HepG2 (cell line): ENCODE data around the gene RNPEPL1. TPM values are rescaled to one million over a fixed set of nuclear protein-coding genes. Genes with fewer than 3 reads are reported as not detected.

Source experiments
- ATAC-seq: fragments of 200-7000 bp; cut with Tn5 transposase; 3 replicates; pipeline ENCODE4 v1.9.1; 2020; ENCODE audit warnings: mild to moderate bottlenecking, moderate library complexity
- BruUV-seq: library from RNA; stranded (reverse); fragments of 400-500 nt; replicated peaks from 2 replicates; lab custom pipeline; 2021; lab: Mats Ljungman, UMichigan
- CTCF ChIA-PET: fragments of 300-600 bp; formaldehyde crosslinking; extraction: SDS; loops from one replicate; lab custom pipeline; 2021; ENCODE audit warnings: low total read pairs, inconsistent platforms, low intra/inter-chr PET ratio; lab: Yijun Ruan, JAX
- POLR2A ChIA-PET: fragments of 350-600 bp; sonication (Branson Sonifier 250); formaldehyde crosslinking; loops from one replicate; lab custom pipeline; 2020; ENCODE audit warnings: antibody characterized with exemption, inconsistent platforms; lab: Yijun Ruan, JAX
- DNase-seq: peaks from one replicate; pipeline ENCODE4 v3.0.0-alpha.2; 2015; ENCODE audit warnings: low spot score
- FAIRE-seq: peaks from 3 replicates; lab custom pipeline; 2011; peaks lifted over from hg19 to GRCh38; lab: Jason Lieb, UNC
- H2AFZ ChIP-seq: one replicate; pipeline ENCODE4 v1.6.1; 2011; ENCODE audit warnings: low read length, inconsistent platforms
- H3K27ac ChIP-seq: fragments of 300-600 bp; 3 replicates; pipeline ENCODE4 v1.8.0; 2011; ENCODE audit warnings: mixed run types, mild to moderate bottlenecking, mixed read lengths, low read length, inconsistent platforms; ENCODE audit not compliant: insufficient read depth; ENCODE audit errors: extremely low read length
- H3K27me3 ChIP-seq, 2 experiments: fragments of 200-600 bp in 1 of 2; 2 replicates in 1 of 2; 3 replicates in 1 of 2; pipeline versions ENCODE4 v1.6.0 to v1.8.0; 2011; ENCODE audit warnings: low read length in 2 of 2, mild to moderate bottlenecking in 2 of 2, moderate library complexity in 2 of 2, inconsistent platforms in 1 of 2; ENCODE audit not compliant: insufficient read depth in 2 of 2, control insufficient read depth in 1 of 2
- H3K36me3 ChIP-seq, 2 experiments: fragments of 200-600 bp in 1 of 2; replicated peaks in 1 of 2; 2 replicates in 1 of 2; 3 replicates in 1 of 2; pipeline versions ENCODE4 v1.5.1 to v1.8.0; 2011; ENCODE audit warnings: low read length in 2 of 2, inconsistent platforms in 1 of 2; ENCODE audit not compliant: insufficient read depth in 2 of 2, control insufficient read depth in 1 of 2
- H3K4me1 ChIP-seq: 2 replicates; pipeline ENCODE4 v1.5.1; 2012; ENCODE audit warnings: low read length, inconsistent platforms; ENCODE audit not compliant: insufficient read depth
- H3K4me2 ChIP-seq: 2 replicates; pipeline ENCODE4 v1.6.0; 2011; ENCODE audit warnings: low read depth, low read length, inconsistent platforms
- H3K4me3 ChIP-seq, 3 experiments: fragments of 200-600 bp in 1 of 3; sonication (generic), shearing (Covaris generic) in 1 of 3; replicated peaks in 1 of 3; 2 replicates each; pipeline ENCODE4 v1.5.1; 2011 to 2016; ENCODE audit warnings: low read length in 3 of 3, inconsistent platforms in 2 of 3, low read depth in 2 of 3, mild to moderate bottlenecking in 2 of 3, control low read depth in 1 of 3, mixed read lengths in 1 of 3; ENCODE audit not compliant: insufficient read depth in 1 of 3
- H3K79me2 ChIP-seq: one replicate; pipeline ENCODE4 v1.6.1; 2011; ENCODE audit warnings: low read length, inconsistent platforms; ENCODE audit not compliant: insufficient read depth
- H3K9ac ChIP-seq: 2 replicates; pipeline ENCODE4 v1.6.0; 2011; ENCODE audit warnings: mild to moderate bottlenecking, low read depth, low read length, inconsistent platforms; ENCODE audit not compliant: insufficient read depth
- H3K9me3 ChIP-seq: 2 replicates; pipeline ENCODE4 v1.5.1; 2012; ENCODE audit warnings: mild to moderate bottlenecking, low read length
- H4K20me1 ChIP-seq: 2 replicates; pipeline ENCODE4 v1.6.0; 2011; ENCODE audit warnings: inconsistent platforms, mild to moderate bottlenecking, low read length, moderate library complexity; ENCODE audit not compliant: insufficient read depth
- AGO2 ChIP-seq: fragments of 200-400 bp; formaldehyde crosslinking; optimal IDR thresholded peaks from 2 replicates; pipeline ENCODE3; 2017; ENCODE audit warnings: mild to moderate bottlenecking, low read depth, low read length, moderate library complexity
- GTF3A ChIP-seq: sonication (generic); formaldehyde crosslinking; conservative IDR thresholded peaks from 2 replicates; pipeline ENCODE4 v1.4.0; 2020; ENCODE audit warnings: mild to moderate bottlenecking, missing genetic modification reagents
- HNRNPL ChIP-seq: fragments of 200-400 bp; formaldehyde crosslinking; IDR thresholded peaks from 2 replicates; pipeline ENCODE4 v1.6.1; 2017; ENCODE audit warnings: mild to moderate bottlenecking, low read depth, low read length
- RBFOX2 ChIP-seq: fragments of 200-400 bp; formaldehyde crosslinking; IDR thresholded peaks from 2 replicates; pipeline ENCODE4 v1.6.1; 2017; ENCODE audit warnings: low read depth, mild to moderate bottlenecking, low read length
- ZC3H13 ChIP-seq: sonication (generic); formaldehyde crosslinking; IDR thresholded peaks from 2 replicates; pipeline ENCODE4 v1.8.1; 2023; ENCODE audit warnings: mild to moderate bottlenecking, missing genetic modification reagents, moderate library complexity
- ZNF75D ChIP-seq: sonication (generic); formaldehyde crosslinking; IDR thresholded peaks from 2 replicates; pipeline ENCODE4 v1.8.1; 2023; ENCODE audit warnings: missing genetic modification reagents, mild to moderate bottlenecking, borderline replicate concordance
- WGBS: methylation state at CpG from one replicate; pipeline ENCODE4 v1.1.6; 2017; ENCODE audit warnings: low lambda C conversion rate; 5-methylcytosine and 5-hydroxymethylcytosine counted together
- in situ Hi-C: cut with HindIII; loops from 2 replicates; pipeline ENCODE4 v1.10.0; 2017; ENCODE audit warnings: low pct_unique_long_range_greater_than_20kb; ENCODE audit not compliant: extremely low pct_ligation_motif_present
- intact Hi-C: fragments of 100-400 bp; cut with micrococcal nuclease; formaldehyde crosslinking; loops from one replicate; pipeline ENCODE4 v1.10.0; 2022; ENCODE audit not compliant: unreplicated experiment
- polyA plus RNA-seq, 8 experiments: library from polyadenylated mRNA; depleted of rRNA in 3 of 8; stranded (reverse) in 7 of 8; unstranded in 1 of 8; fragments of >200 nt; fragmentation: Illumina TruSeq in 4 of 8; extraction: Trizol in 4 of 8; gene quantifications; 2 replicates each; pipeline versions ENCODE4 v1.2.1 to v1.2.3, GENCODE V29; 2011 to 2016; ENCODE audit warnings: low read depth in 4 of 8, missing spikeins in 1 of 8, mixed read lengths in 1 of 8; ENCODE audit not compliant: insufficient read depth in 1 of 8
- total RNA-seq, 5 experiments: library from RNA; depleted of rRNA; stranded (reverse); fragments of >200 nt; fragmentation: Illumina TruSeq; extraction: Trizol; gene quantifications; 2 replicates each; pipeline ENCODE4 v1.2.3, GENCODE V29; 2016; ENCODE audit warnings: low read depth in 1 of 5
- TF ChIP-seq, protein P1 (sequence below): sonication (generic); formaldehyde crosslinking; IDR thresholded peaks from 2 replicates; pipeline ENCODE4 v1.8.0; 2022; ENCODE audit warnings: mild to moderate bottlenecking, missing genetic modification reagents; ENCODE audit not compliant: insufficient replicate concordance
- TF ChIP-seq, protein P2 (sequence below): fragments of 450-650 bp; IDR thresholded peaks from 2 replicates; pipeline ENCODE4 v1.6.1; 2016

Gene RNPEPL1
- total and polyA plus RNA-seq, 2 of the 13 experiments (the other 11 are each of a cell fraction or from before 2014, with no cell fraction given), result 13.0 to 18.0 TPM

DNA sequence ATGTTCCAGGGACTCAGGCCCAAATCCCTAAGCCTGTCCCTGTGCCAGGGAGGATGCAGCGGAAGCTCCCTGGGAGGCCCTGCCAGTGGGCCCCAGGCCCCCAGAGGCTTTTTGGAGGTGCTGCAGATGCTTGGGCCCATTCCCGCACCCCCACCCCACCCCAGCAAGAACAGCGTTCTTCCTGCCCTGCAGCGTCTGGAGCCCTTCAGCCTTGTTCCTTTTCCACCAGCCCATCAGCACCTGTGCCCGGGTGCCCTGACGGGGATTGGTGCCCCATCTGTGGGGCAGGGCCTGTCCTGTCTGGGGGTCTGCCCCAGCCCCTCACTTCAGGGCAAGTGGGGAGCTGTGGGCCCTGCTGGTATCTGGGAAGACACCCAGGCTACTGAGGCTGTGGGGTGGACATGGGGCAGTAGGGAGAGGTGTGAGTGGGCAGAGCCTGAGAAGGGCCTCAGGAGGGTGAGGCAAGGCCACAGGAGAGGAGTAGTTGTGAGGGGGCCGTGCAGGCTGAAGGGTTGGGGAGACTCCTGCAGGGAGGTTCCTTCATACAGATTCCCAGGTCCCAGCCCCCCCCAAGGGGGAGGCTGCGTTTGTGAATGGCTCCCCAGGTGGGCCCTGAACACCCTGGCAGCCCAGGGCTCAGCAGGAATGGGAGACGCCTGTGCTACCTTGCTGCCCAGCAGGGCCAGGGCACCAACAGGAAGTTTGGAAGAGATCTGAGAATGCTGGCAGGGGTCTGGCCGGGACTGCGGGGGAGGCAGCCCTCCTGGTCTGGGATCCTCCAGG lies 2.4 kb downstream of the RNPEPL1 start:
- Histone ChIP-seq H3K27ac (no peak overlapping the region), H3K9ac (no peak overlapping the region), H3K9me3 (no peaks in the 10 kb centered on the region), H4K20me1 (no peaks in the 10 kb centered on the region; the same call in 1 of the 2 replicates), H2AFZ (no peak overlapping the region), H3K27me3 (no peaks in the 10 kb centered on the region; a peak in 1 of 5 replicates), H3K36me3 (peaks cover 0 to 10% of the 10 kb centered on the region in 2 experiments; a peak in 3 of 5 replicates), H3K4me3 (peak overlapping the region in 1 of 3 experiments; percentile 79; a peak in 1 of 6 replicates), H3K79me2 (peaks cover 22% of the 10 kb centered on the region), H3K4me1 (peaks cover 34% of the 10 kb centered on the region), H3K4me2 (0 out of 2 replicates have a peak overlapping the region, but pooled peaks have one; percentile 90)
- BruUV-seq, result no TSS peak
- ChIA-PET POLR2A (interaction anchor here (2.2 to 4.0 kb wide), 2 partner anchors 9 to 16 kb away, joined by 9 to 42 read pairs; partner anchors contain the start of gene CAPN10), CTCF (no interaction called here)
- TF ChIP-seq RBFOX2 (peak; percentile 23; the same call in 1 of the 2 replicates), AGO2 (peak; percentile 31), ZC3H13 (CRISPR knock-in tag) (peak; percentile 39; the same call in 1 of the 2 replicates), GTF3A (CRISPR knock-in tag) (no peak), HNRNPL (0 out of 2 replicates have a peak, but pooled peaks have one; percentile 32), ZNF75D (CRISPR knock-in tag) (no peak)
- TF ChIP-seq, protein P1, sequence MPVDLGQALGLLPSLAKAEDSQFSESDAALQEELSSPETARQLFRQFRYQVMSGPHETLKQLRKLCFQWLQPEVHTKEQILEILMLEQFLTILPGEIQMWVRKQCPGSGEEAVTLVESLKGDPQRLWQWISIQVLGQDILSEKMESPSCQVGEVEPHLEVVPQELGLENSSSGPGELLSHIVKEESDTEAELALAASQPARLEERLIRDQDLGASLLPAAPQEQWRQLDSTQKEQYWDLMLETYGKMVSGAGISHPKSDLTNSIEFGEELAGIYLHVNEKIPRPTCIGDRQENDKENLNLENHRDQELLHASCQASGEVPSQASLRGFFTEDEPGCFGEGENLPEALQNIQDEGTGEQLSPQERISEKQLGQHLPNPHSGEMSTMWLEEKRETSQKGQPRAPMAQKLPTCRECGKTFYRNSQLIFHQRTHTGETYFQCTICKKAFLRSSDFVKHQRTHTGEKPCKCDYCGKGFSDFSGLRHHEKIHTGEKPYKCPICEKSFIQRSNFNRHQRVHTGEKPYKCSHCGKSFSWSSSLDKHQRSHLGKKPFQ (CRISPR knock-in tag), result no peak
- TF ChIP-seq, protein P2, sequence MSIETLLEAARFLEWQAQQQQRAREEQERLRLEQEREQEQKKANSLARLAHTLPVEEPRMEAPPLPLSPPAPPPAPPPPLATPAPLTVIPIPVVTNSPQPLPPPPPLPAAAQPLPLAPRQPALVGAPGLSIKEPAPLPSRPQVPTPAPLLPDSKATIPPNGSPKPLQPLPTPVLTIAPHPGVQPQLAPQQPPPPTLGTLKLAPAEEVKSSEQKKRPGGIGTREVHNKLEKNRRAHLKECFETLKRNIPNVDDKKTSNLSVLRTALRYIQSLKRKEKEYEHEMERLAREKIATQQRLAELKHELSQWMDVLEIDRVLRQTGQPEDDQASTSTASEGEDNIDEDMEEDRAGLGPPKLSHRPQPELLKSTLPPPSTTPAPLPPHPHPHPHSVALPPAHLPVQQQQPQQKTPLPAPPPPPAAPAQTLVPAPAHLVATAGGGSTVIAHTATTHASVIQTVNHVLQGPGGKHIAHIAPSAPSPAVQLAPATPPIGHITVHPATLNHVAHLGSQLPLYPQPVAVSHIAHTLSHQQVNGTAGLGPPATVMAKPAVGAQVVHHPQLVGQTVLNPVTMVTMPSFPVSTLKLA, result no peak
- ATAC-seq, result no peak
- in situ Hi-C loops (loop anchor here (25.0 kb wide), 1 partner anchor 642 kb away; no protein-coding TSS in a partner anchor), intact Hi-C loops (no loop called here)
- FAIRE-seq, result no peak
- WGBS, result 92% methylated on average over 11 of the region's 11 CpGs
- DNase-seq, result no peak
